Measurements from ENCODE around the gene MAB21L4. TPM values are rescaled to one million over a fixed set of nuclear protein-coding genes. Genes with fewer than 3 reads are reported as not detected.

MAB21L4 gene
- total and polyA plus RNA-seq, 2 of the 8 experiments (the other 6 are each of a cell fraction or from before 2014, with no cell fraction given), result 0.11 TPM; not detected in 1

- Histone ChIP-seq H4K91ac (replicated peaks; ENCODE audit: insufficient read length, low read length) (no peak overlapping the region), H3K23me2 (ENCODE audit: low read depth, low read length) (no peaks in the 10 kb centered on the region), H3K79me1 (ENCODE audit: low read depth, low read length) (no peaks in the 10 kb centered on the region), H3K9ac (replicated peaks in 1 of 4; ENCODE audit: extremely low read depth in 1 of 4, low read depth in 3 of 4, low read length in 3 of 4) (no peak overlapping the region), H3K18ac (ENCODE audit: extremely low read depth, low read length) (no peak overlapping the region), H3K4me3 (ENCODE audit: extremely low read depth in 1 of 4, insufficient read depth in 2 of 4, low read depth in 3 of 4, low read length in 4 of 4) (no peak overlapping the region), H3K23ac (ENCODE audit: insufficient read length) (no peak overlapping the region), H2BK12ac (ENCODE audit: low read depth, low read length) (no peak overlapping the region), H3K4me2 (ENCODE audit: insufficient read depth in 1 of 2, low read depth in 2 of 2, low read length in 2 of 2) (no peak overlapping the region), H3K4ac (replicated peaks; ENCODE audit: insufficient read length, low read depth, low read length) (no peak overlapping the region), H2BK120ac (replicated peaks; ENCODE audit: low read depth, low read length) (no peak overlapping the region), H2BK20ac (ENCODE audit: low read length) (no peak overlapping the region), H2AFZ (ENCODE audit: low read length) (no peak overlapping the region), H4K20me1 (replicated peaks in 1 of 2; ENCODE audit: control insufficient read depth in 1 of 2, insufficient read depth in 2 of 2, low read length in 2 of 2) (peaks cover 0 to 3% of the 10 kb centered on the region in 2 experiments), H2AK5ac (ENCODE audit: low read depth, low read length) (no peak overlapping the region), H3K14ac (ENCODE audit: insufficient read length) (no peak overlapping the region), H2BK15ac (ENCODE audit: low read length) (no peak overlapping the region), H2BK5ac (ENCODE audit: low read depth, low read length) (no peak overlapping the region), H3K36me3 (ENCODE audit: control insufficient read depth in 2 of 4, insufficient read depth in 4 of 4, low read length in 3 of 4) (no peaks in the 10 kb centered on the region), H4K8ac (ENCODE audit: extremely low read depth, insufficient read depth, low read length) (no peak overlapping the region), H3K27ac (ENCODE audit: low read depth, low read length) (no peak overlapping the region), H4K5ac (ENCODE audit: insufficient read length, low read depth, low read length) (no peak overlapping the region), H3K56ac (replicated peaks; ENCODE audit: insufficient read length, low read depth, low read length) (no peak overlapping the region), H3K27me3 (replicated peaks in 1 of 4; ENCODE audit: control insufficient read depth in 3 of 4, extremely low read depth in 1 of 4, insufficient read depth in 3 of 4, low read length in 3 of 4) (peaks cover 0 to 5% (median 1%) of the 10 kb centered on the region in 4 experiments; a peak in 1 of 7 replicates), H3K79me2 (ENCODE audit: control insufficient read depth in 1 of 2, insufficient read depth in 2 of 2, low read length in 2 of 2) (no peaks in the 10 kb centered on the region), H3K9me3 (ENCODE audit: insufficient read depth in 2 of 2, low read depth in 1 of 2, low read length in 1 of 2) (no peaks in the 10 kb centered on the region), H3K4me1 (replicated peaks in 1 of 4; ENCODE audit: control insufficient read depth in 3 of 4, insufficient read depth in 4 of 4, low read length in 3 of 4) (peaks cover 0 to 2% (median 0%) of the 10 kb centered on the region in 4 experiments; a peak in 1 of 7 replicates)
- DNase-seq (ENCODE audit: low read depth in 1 of 2, low spot score in 2 of 2) (no peak), FAIRE-seq (no peak)
- TF ChIP-seq PHF8 (conservative IDR thresholded peaks at IDR 0.05; ENCODE audit: low read depth, low read length) (no peak), ZNF274 (IDR thresholded peaks at IDR 0.05; ENCODE audit: borderline replicate concordance, extremely low read depth, low read length) (no peak), POLR2AphosphoS5 (IDR thresholded peaks at IDR 0.05; ENCODE audit: low read depth, low read length) (no peak), ASH2L (IDR thresholded peaks at IDR 0.05; ENCODE audit: low read length) (no peak)
- WGBS, 2 experiments (ENCODE audit: extremely low coverage in 1 of 2, insufficient coverage in 1 of 2, insufficient read length in 1 of 2, insufficient replicate concordance in 2 of 2, low coverage in 1 of 2, low lambda C conversion rate in 2 of 2, missing lambda C conversion rate in 1 of 2), result 79% methylated on average over 4 of the region's 4 CpGs; no CpG with 5 or more reads in 1 of the 2 experiments
- POLR2A ChIA-PET (ENCODE audit: partially characterized antibody), result interaction anchor here (2.0 kb wide), 1 partner anchor 62 kb away, joined by 4 read pairs; no protein-coding TSS in a partner anchor
- CTCF ChIA-PET (ENCODE audit: partially characterized antibody), result interaction anchor here (0.7 kb wide), 1 partner anchor 27 kb away, joined by 3 read pairs; no protein-coding TSS in a partner anchor
Observed at GRCh38 chr2:240837621-240838020, 58.3 kb downstream of the MAB21L4 start.

All from H1 (cell line).